HUDEP-2 (cell line): ENCODE results near the gene UPK3BL1.
"Not testable (repeated sequence)": the region's sequence is repeated elsewhere in the genome, so short reads cannot be mapped to it uniquely, and the experiment has no call there.

Experiments used
- DNase-seq, 76 experiments: peaks; one replicate each; lab custom pipeline; 2025; ENCODE audit not compliant: unreplicated experiment in 76 of 76; lab: John Stamatoyannopoulos, UW

The UPK3BL1 gene, protein sequence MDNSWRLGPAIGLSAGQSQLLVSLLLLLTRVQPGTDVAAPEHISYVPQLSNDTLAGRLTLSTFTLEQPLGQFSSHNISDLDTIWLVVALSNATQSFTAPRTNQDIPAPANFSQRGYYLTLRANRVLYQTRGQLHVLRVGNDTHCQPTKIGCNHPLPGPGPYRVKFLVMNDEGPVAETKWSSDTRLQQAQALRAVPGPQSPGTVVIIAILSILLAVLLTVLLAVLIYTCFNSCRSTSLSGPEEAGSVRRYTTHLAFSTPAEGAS

DNA sequence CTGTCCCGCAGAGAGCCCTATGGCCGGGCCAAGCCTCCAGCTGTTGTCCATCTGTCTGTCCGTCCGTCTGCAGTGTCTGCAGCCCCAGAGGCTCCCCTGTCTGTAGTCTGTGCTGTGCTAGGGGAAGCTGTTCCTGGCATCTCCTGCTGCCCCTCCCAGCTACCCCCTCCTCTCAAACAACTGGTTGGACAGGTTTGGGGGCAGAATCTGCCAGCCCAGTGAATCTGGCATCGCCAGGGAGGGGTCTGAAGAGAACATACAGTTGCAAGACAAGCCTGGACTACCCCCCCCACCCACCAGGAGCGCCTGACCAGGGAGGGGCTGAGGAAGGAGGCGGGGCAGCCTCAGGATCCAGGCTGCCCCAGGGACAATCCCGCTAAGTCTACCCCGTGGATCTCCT is at the start of gene UPK3BL1:
Gene UPK3BL1, minus strand, starts transcription at position 101 of the 400 bp plus-strand sequence. Its CDS starts 50 bp downstream, at position 51.
- DNase-seq, result not testable (repeated sequence)

DNA sequence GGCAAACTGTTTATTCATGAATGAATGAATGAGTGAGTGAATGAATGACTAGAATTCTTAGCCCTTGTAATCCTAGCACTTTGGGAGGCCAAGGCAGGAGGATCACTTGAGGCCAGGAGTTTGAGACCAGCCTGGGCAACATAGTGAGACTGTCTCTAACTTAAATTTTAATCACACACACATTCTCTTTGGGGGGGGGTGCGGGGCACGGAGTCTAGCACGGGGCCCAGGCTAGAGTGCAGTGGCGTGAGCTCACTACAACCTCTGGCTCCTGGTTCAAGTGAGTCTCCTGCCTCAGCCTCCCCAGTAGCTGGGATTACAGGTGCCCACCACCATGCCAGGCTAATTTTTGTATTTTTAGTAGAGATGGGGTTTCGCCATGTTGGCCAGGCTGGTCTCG is 48.0 kb upstream of the UPK3BL1 start:
- not testable (repeated sequence) for DNase-seq

DNA sequence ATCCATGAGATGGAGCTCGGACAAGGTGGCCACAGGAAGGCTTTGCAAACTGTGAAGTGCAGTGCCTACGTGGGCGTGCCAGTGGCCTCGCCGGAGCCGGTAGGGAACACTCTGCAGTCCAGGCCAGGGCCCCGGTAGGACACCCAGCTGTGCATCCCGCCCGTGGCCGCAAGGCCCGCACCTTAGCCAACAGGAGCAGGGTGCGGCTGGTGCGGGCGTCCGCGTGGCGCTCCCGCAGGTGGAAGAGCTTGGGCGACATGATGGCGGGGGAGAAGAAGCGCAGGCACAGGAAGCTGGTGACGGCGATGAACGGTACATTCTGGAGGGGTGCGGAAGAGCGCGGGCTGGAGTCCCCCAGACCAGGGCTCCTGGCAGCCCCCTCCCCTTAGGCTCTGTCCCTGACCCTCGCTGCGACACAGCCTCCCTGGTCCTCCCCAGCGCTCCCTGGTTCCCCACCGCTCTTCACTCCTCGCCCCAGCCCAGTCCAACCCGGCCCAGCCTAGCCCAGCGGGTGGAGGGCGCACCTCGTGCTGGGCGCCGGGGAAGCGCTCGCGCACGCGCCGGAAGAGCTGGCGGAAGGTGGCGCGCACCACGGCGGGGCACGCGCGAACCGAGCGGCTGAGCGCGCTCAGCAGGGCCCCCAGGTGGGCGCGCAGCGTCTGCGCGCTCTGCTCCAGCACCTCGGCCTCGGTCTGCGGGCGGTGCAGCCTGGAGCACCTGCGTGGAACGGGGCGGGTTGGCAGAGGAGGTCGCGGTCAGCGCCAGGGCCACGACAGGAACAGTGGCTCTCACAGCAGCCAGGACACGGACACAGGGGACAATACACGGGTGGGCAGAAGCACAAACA is 47.1 kb upstream of the UPK3BL1 start:
- not testable (repeated sequence) for DNase-seq

DNA sequence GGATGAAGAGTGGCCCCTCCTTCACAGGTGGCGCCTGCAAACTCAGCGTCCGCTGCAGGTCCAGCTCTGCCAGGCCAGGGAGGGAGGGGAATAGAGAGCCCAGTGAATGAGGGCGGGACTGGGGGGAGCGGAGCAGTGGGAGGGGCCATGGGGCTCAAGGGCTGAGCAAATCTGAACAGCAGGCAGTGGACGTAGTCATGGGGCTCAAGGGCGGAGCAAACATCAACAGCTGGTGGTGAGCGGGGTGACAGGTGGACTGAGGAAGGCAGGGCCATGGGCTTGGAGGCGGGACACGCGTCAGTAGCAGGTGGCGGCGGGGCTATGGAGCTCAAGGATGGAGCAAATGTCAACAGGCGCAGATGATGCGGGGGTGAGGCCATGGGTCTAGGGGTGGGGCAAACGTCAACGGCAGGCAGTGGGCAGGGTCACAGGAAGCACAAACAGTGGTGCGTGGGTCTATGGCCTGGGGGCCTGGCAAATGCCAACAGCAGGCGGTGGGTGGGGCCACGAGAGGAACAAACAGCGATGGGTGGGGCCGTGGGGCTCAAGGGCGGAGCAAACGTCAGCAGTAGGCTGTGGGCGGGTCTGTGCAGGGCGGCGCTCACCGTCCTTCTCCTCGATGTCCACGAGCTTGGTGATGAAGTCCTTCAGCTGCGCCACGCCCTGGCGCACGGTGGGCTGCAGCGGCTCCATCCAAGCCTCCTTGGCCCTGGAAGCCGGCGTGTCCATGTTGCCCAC is 45.9 kb upstream of the UPK3BL1 start:
- not testable (repeated sequence) for DNase-seq

DNA sequence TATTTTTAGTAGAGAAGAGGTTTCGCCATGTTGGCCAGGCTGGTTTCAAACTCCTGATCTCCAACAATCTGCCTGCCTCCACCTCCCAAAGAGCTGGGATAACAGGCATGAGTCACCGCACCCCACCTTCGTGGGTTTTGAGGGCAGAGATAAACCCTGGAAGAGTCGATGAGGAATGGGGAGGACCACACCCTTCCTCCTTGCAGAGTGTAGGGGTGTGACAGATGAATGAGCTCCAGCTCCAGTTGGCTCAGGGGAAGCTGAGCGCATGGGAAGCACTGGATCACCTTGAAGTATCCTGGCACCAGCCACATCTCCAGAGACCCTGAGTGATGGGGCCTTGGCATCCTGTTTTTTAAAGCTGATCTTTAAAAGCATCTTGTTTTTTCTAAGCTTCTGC is 40.0 kb upstream of the UPK3BL1 start:
- DNase-seq, result not testable (repeated sequence)

DNA sequence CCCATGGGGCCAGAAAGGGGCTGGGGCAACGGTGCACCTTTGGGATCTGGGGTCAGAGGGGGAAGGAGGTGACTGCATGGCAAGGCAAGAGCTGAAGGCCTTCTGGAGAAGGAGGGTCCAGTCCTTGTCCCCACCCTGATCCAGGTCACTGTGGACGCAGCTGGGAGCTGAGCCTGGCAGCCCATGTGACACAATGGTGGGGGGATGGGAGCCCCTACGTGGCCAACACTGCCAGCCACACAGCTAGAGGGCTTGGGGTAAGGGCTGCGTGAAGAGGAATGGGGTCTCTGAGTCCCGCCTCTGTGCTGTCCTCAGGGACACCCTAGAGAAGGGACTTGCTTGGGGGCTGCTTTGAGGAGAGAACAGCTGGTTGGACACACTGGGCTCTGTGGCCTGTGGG is 38.2 kb upstream of the UPK3BL1 start:
- DNase-seq, result not testable (repeated sequence)

DNA sequence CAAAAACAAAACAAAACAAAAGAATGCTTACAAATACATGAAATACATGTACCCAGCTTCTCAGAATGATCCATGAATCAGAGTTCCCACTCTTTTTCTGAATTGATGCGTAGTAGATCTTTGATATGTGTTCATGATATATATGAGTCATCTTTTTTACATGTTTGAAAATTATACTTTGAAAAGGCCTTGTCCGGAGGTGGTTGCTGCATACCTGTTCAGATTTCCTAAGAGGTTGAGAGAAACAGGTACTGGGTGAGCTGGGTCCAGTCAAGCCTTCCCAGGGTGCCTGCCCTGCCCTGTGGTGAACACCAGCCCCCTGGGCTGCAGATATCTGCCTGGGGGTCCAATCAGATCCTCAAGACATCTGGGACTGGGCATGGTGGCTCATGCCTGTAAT is 33.0 kb upstream of the UPK3BL1 start:
- DNase-seq, result not testable (repeated sequence)

DNA sequence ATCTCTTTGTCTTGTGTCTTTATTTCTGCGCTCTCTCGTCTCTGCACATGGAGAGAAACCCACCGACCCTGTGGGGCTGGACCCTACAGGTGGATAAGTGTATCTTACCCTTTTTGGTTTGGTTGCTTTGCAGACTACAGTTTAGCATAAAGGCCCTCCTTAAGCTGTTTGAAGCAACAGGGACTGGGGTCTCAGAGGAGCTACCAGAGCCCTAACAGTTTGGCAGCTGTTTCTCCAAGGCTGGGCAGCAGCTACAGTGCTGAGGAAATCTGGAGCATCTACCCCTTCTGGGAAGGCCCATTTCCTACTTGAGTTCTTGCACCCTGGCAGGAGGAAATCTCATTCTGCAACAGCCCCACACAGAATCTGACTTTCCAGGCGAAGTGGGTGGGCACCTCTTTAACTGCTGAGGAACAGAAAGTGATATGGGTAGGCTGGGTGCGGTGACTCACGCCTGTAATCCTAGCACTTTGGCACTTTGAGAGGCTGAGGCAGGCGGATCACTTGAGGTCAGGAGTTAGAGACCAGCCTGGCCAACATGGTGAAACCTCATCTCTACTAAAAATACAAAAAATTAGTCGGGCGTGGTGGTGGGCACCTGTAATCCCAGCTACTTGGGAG is 31.0 kb upstream of the UPK3BL1 start:
- DNase-seq, result not testable (repeated sequence)

DNA sequence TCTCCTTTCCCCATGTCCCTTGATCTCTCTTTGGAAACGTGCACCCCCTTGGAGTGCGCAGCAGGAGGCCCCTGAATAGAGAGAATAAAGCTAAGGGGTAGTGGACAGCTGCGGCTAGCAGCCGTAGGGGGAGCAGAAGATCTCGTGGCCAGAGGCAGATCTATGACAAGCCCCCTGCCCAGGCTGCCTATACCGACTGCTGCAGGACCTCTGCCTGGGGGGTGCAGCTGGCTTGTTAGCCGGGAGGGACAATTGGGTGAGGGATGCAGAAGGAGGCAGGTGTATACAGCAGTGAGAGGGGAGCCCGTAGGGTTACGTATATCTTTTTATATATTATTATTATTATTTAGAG is 29.3 kb upstream of the UPK3BL1 start:
- DNase-seq, result not testable (repeated sequence)

DNA sequence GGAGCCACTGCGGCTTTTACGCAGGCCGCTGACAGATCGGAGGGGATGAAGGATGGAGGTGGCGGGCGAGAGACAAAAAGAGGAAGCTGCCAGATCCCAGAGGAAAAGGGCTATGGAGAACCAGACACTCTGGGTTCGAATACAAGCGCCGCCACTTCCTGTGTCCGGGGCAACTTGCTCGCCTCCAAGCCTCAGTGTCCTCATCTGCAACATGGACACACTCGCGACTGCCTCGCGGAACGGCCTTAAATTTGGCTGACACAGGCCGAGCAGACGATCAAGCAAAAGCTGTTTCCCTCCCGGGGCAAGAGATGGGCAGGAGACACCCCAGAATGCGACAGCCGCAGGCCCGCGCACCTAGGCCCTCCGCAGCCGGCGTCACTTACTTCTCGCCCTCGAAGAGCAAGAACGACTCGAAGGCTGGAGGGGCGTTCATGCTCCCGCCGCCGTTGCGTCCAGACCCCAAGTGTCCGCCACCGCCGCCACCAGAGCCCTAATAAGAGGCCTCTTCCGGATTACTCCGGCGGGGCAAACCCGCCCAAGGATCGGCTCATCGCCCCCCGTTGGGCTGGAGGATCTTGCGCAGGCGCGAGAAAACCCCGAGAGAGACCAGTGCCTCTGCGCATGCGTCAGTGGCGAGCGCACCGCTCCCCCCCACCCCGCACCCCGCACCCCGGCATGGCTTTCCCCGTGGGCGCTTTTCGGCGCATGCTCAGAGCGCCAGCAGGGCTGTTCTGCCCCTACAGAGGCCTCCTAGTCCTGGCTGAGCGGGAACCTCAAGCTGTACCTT is 28.8 kb upstream of the UPK3BL1 start, which contains the start of gene POLR2J2:
Gene POLR2J2, minus strand, starts transcription at position 498 of the 790 bp plus-strand sequence. Its CDS starts 62 bp downstream, at position 436.
- DNase-seq, result not testable (repeated sequence)

DNA sequence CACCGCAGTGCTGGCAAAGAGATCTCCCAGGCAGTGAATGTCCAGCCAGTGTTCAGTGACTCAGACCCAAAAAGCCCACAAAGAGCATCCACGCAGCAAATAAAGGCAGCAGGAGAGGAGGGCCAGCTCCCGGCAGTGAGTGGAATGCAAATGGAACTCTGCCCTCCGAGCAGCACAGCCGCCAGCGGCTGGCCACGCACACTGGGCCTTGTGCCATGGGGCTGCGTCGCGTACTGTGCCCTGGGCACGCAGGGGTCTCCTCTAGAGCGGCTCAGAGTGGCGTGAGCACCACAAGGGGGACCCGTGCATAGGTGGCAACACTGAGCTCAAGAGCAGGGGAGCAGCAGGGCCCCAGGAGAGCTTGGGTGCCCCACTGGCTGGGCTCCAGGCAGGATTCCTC is 24.9 kb upstream of the UPK3BL1 start:
- not testable (repeated sequence) for DNase-seq

DNA sequence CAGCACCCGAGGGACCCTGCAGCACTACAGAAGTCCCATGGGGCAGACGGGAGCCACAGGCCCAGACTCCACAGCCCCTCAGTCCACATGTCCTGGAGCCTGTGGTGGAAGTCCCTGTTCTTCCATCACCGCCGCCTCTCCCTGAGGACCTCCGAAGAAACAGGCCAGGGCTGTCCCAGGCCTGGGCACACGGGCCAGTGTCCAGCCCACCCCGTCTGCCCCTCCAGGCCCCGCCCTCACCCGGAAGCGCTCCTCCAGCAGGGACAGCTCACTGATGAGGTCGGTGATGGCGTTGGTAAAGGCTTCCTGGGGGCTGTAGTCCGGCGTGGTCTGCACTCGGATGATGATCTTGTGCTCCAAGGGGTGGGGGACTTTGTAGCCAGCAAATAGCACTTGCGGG is 24.3 kb upstream of the UPK3BL1 start:
- DNase-seq, result not testable (repeated sequence)

DNA sequence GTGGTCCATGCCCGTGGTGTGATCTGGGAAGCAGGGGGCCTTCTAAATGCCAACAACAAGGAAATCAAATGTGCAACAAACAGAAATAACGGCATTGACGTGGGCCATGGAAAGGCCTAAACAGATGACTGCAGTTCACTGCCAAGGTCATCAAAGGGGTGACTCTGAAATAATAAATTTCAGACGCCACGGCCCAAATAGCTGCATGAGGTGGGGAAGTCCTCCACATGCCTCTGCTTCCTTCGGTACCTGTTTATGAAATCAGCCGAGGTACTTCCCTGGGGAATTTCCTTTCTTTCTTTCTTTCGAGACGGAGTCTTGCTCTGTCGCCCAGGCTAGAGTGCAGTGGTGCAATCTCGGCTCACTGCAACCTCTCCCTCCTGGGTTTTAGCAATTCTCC is 22.2 kb upstream of the UPK3BL1 start:
- DNase-seq, result not testable (repeated sequence)

DNA sequence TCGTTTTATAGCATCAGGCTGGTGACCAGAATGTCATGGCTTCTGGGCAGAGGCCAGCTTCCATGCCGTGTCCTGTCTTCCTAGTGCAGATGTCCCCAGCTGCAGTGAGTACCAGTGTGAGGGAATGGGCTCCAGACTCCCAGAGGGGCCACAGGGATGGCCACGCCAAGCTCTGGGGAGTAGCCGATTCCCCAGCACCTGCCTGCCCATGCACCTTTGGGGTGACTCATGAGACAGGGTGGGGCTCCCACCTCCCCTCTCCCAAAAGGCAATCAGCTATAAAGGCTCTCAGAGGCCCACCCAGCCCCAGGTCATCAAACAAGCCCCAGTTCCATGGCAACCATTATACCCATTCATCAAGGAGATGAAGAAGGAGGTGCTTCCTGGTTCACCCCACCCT is 7.3 kb upstream of the UPK3BL1 start, which contains the start of gene SPDYE2B:
Gene SPDYE2B, plus strand, starts transcription at position 396 of the 400 bp plus-strand sequence. CDS start 2,030 bp downstream, outside the sequence.
- DNase-seq, result not testable (repeated sequence)

DNA sequence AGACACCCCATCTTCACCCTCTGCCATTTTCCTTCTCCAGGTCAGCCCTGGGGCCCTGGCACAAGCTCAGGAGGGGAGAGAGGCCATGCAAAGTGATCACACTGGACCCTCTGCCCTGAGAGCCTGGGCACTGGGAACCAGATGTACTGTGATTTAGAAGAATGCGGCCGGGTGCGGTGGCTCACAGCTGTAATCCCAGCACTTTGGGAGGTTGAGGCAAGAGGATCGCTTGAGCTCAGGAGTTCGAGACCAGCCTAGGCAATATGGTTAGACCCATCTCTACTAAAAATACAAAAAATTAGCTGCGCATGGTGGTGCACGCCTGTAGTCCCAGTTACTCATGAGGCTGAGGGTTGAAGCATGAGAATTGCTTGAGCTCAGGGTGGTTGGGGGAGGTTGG is 5.2 kb upstream of the UPK3BL1 start:
- DNase-seq, result not testable (repeated sequence)

DNA sequence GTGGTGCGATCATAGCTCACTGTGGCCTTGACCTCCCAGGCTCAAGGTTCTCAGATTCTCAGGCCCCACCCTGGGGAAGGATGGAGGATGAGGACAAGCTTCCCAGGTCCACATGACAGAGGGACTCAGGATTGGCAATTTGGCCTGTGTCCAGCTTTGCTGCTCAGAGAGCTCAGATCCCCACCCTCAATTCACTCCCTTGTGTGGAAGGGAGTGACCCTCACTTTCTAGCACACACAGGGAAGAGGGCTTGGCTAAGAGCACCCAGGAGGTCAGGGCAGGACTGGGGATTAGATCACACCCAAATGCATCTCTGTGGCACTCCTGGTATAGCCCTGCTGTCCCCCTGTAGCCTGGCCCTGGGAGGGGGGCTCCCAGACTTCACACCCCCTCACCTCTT is 813 bp upstream of the UPK3BL1 start:
- not testable (repeated sequence) for DNase-seq

DNA sequence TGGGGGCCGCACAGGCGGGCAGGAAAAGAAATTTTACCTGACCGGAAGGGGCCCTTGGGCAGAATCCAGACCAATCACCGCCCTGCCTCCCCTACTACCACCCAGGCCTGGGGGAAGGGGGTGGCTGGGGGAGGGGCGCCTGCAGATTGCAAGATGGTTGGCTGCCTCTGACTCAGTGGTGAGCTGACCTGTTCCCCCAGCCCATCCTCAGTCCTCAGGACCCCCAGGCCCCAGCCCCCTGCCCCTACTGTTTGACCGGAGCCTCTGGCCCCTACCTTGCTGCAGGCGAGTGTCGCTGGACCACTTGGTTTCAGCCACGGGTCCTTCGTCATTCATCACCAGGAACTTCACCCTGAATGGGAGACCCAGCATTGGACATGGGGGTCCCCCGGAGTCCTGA is 3.7 kb downstream of the UPK3BL1 start:
- not testable (repeated sequence) for DNase-seq

DNA sequence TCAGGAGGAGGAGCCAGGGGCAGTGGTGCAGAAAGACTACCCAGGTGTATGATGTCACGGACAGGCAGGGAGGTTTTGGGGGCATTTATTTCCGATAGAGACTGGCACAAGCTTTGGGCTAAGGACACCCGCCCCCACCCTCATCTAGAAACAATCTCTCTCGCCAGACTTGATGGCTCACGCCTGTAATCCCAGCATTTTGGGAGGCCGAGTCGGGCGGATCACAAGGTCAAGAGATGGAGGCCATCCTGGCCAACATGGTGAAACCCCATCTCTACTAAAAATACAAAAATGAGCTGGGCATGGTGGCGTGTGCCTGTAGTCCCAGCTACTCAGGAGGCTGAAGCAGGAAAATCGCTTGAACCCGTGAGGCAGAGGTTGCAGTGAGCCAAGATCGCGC is 5.6 kb downstream of the UPK3BL1 start:
- not testable (repeated sequence) for DNase-seq

DNA sequence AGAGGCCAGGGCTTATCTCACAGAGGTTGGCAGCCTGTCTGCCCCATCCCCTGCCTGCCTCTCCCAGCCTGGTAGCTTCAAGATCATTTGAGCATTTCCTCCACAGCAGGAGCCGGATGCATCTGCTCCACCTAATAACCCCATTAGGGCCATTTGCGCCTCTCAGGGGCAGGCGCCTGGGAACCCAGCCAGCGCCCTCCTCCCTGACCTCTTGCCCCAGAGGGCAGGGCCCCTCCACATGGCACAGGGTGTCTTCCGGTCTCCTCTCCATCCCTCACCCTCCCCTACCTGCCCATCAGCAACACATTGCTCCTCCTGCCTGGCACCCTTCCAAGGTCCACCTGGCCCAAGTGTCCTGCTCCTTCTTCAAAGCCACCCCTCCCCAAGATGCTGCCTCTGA is 7.2 kb downstream of the UPK3BL1 start:
- DNase-seq, result not testable (repeated sequence)

DNA sequence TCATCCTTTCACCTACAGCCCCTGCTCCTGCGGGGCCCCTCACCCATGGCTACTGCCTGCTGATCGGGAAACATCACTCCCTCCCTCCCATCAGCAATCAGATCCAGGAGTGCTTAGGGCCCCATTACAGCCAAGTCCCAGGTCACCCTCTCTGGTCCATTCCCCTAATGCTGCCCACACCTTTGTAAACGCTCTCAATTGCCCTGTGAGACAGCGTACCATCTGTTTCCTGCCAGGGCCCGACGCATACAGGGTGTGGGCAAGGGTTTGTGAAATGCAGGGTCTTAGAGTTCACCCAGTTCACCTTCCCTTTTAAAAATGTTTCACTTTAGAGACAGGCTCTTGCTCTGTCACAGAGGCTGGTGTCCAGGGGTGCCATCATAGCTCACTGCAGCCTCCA is 8.3 kb downstream of the UPK3BL1 start:
- DNase-seq, result not testable (repeated sequence)
